Ishikawa (cell line): ENCODE results near the gene NEIL1.

Experiments used
- CEBPB ChIP-seq: IDR thresholded peaks from 2 replicates; pipeline ENCODE4 v1.6.1; 2012
- CREB1 ChIP-seq: IDR thresholded peaks from 2 replicates; pipeline ENCODE4 v1.6.1; 2012; ENCODE audit warnings: low read depth
- EGR1 ChIP-seq: IDR thresholded peaks from 2 replicates; pipeline ENCODE4 v1.6.1; 2012
- EP300 ChIP-seq: IDR thresholded peaks from 2 replicates; pipeline ENCODE4 v1.6.1; 2012; ENCODE audit warnings: borderline replicate concordance
- FOXM1 ChIP-seq: IDR thresholded peaks from 2 replicates; pipeline ENCODE4 v1.6.1; 2012; ENCODE audit warnings: low read depth, borderline replicate concordance
- MAX ChIP-seq: IDR thresholded peaks from 2 replicates; pipeline ENCODE4 v1.6.1; 2012
- NFIC ChIP-seq: IDR thresholded peaks from 2 replicates; pipeline ENCODE4 v1.6.1; 2012
- RAD21 ChIP-seq: IDR thresholded peaks from 2 replicates; pipeline ENCODE4 v1.6.1; 2012; ENCODE audit warnings: low read depth
- REST ChIP-seq: IDR thresholded peaks from 2 replicates; pipeline ENCODE4 v1.6.1; 2012; ENCODE audit warnings: low read depth, mild to moderate bottlenecking
- TAF1 ChIP-seq: IDR thresholded peaks from 2 replicates; pipeline ENCODE4 v1.6.1; 2012; ENCODE audit warnings: low read depth, mild to moderate bottlenecking
- TCF12 ChIP-seq: IDR thresholded peaks from 2 replicates; pipeline ENCODE4 v1.6.1; 2012; ENCODE audit warnings: low read depth
- TEAD4 ChIP-seq: IDR thresholded peaks from 2 replicates; pipeline ENCODE4 v1.6.1; 2012
- USF1 ChIP-seq: IDR thresholded peaks from 2 replicates; pipeline ENCODE4 v1.6.1; 2012
- YY1 ChIP-seq: IDR thresholded peaks from 2 replicates; pipeline ENCODE4 v1.6.1; 2012; ENCODE audit warnings: low read depth
- ZBTB7A ChIP-seq: IDR thresholded peaks from 2 replicates; pipeline ENCODE4 v1.6.1; 2012; ENCODE audit warnings: low read depth

NEIL1 gene

GRCh38 chr15:75369897-75370581, 23.2 kb downstream of the NEIL1 start:
- TF ChIP-seq CREB1 (no peak), NFIC (no peak), FOXM1 (no peak), TEAD4 (no peak), USF1 (no peak), TAF1 (no peak), RAD21 (no peak), TCF12 (no peak), REST (no peak)

GRCh38 chr15:75371486-75371885, 24.6 kb downstream of the NEIL1 start:
- TF ChIP-seq ZBTB7A (no peak), NFIC (no peak), EP300 (no peak)

- no peak for TF ChIP-seq TAF1
- no peak for TF ChIP-seq ZBTB7A
- no peak for TF ChIP-seq RAD21
Observed at GRCh38 chr15:75371901-75372688, 25.3 kb downstream of the NEIL1 start.

- TF ChIP-seq EP300 (no peak), CEBPB (no peak), MAX (no peak), RAD21 (no peak), EGR1 (no peak), CREB1 (no peak), REST (no peak), TAF1 (no peak), ZBTB7A (no peak), NFIC (no peak), TEAD4 (no peak), YY1 (no peak), TCF12 (no peak), USF1 (no peak), FOXM1 (no peak)
Observed at GRCh38 chr15:75380773-75381172, 33.9 kb downstream of the NEIL1 start.

- peak; percentile 58 for TF ChIP-seq TEAD4
- no peak; the same call in 1 of the 2 replicates for TF ChIP-seq RAD21
- peak; percentile 40; the same call in 1 of the 2 replicates for TF ChIP-seq USF1
- TF ChIP-seq CEBPB = no peak
- peak; percentile 51; the same call in 1 of the 2 replicates for TF ChIP-seq MAX
- peak; percentile 44; the same call in 1 of the 2 replicates for TF ChIP-seq EP300
Observed at GRCh38 chr15:75389791-75390382, 43.0 kb downstream of the NEIL1 start.

GRCh38 chr15:75397494-75397893, 50.7 kb downstream of the NEIL1 start:
- TF ChIP-seq MAX (no peak), FOXM1 (no peak), TEAD4 (no peak), RAD21 (no peak), NFIC (no peak), TCF12 (no peak), ZBTB7A (no peak), CEBPB (no peak), CREB1 (no peak)
